Stomach (tissue), 9 donors: ENCODE results near the gene BBC3. TPM values are rescaled to one million over a fixed set of nuclear protein-coding genes. Genes with fewer than 3 reads are reported as not detected.

Experiments
- DNase-seq, 2 donors: peaks; one replicate each; pipeline versions ENCODE4 v3.0.0 to v3.0.0-alpha.2; 2013 to 2019
- H3K27ac ChIP-seq, 5 donors: fragments of 200-600 bp in 4 of 5; sonication (generic) in 4 of 5; one replicate each; pipeline ENCODE4 v1.5.1; 2013 to 2019; ENCODE audit warnings: mild to moderate bottlenecking in 1 of 5, moderate library complexity in 1 of 5
- H3K27me3 ChIP-seq, 3 donors: fragments of 200-600 bp; sonication (generic); one replicate each; pipeline ENCODE4 v1.5.1; 2017 to 2019; ENCODE audit warnings: mixed run types in 1 of 3
- H3K36me3 ChIP-seq, 4 donors: fragments of 200-600 bp; sonication (generic); 1 replicate in 3 of 4; 2 replicates in 1 of 4; pipeline ENCODE4 v1.5.1; 2016 to 2019
- H3K4me1 ChIP-seq, 4 donors: fragments of 200-600 bp; sonication (generic); one replicate each; pipeline ENCODE4 v1.5.1; 2016 to 2019
- H3K4me3 ChIP-seq, 4 donors: fragments of 200-600 bp; sonication (generic) in 3 of 4; one replicate each; pipeline ENCODE4 v1.5.1; 2016 to 2019; ENCODE audit warnings: mild to moderate bottlenecking in 1 of 4
- H3K9me3 ChIP-seq, 4 donors: fragments of 200-600 bp; sonication (generic); one replicate each; pipeline ENCODE4 v1.5.1; 2016 to 2019
- CTCF ChIP-seq, 7 experiments: fragments of 450-650 bp in 4 of 7; fragments of 200-600 bp in 3 of 7; sonication (generic) in 3 of 7; IDR thresholded peaks; one replicate each; pipeline ENCODE4 v1.5.1; 2016 to 2019; ENCODE audit warnings: antibody characterized with exemption in 7 of 7, control low read depth in 2 of 7, mild to moderate bottlenecking in 1 of 7
- EP300 ChIP-seq: sonication (generic); formaldehyde crosslinking; IDR thresholded peaks from one replicate; pipeline ENCODE4 v1.6.1; 2017; ENCODE audit warnings: antibody characterized with exemption
- POLR2A ChIP-seq, 4 donors: fragments of 450-650 bp; IDR thresholded peaks; one replicate each; pipeline ENCODE4 v1.6.1; 2016; ENCODE audit warnings: antibody characterized with exemption in 4 of 4, control low read depth in 2 of 4, mild to moderate bottlenecking in 1 of 4, moderate library complexity in 1 of 4
- POLR2AphosphoS5 ChIP-seq, 3 donors: sonication (generic); formaldehyde crosslinking; IDR thresholded peaks; one replicate each; pipeline ENCODE4 v1.6.1; 2016; ENCODE audit warnings: antibody characterized with exemption in 3 of 3
- WGBS, 5 donors: extraction: QIAGEN DNeasy Blood & Tissue Kit in 3 of 5; methylation state at CpG; one replicate each; pipeline versions ENCODE4 v1.1.5 to v1.1.7; 2013 to 2018; 5-methylcytosine and 5-hydroxymethylcytosine counted together
- intact Hi-C: fragments of 100-400 bp; cut with DNase I; formaldehyde crosslinking; loops from one replicate; pipeline ENCODE4 v1.15.1; 2023; ENCODE audit warnings: low total_unique reads
- polyA plus RNA-seq, 3 donors: library from polyadenylated mRNA; stranded (reverse); fragments of 200-250 nt; gene quantifications; one replicate each; pipeline ENCODE4 v1.2.3, GENCODE V29; 2013
- total RNA-seq, 5 donors: library from RNA; depleted of rRNA; stranded (reverse); fragments of >200 nt; gene quantifications; one replicate each; pipeline versions ENCODE4 v1.1.0 to v1.2.3, GENCODE V29; 2014 to 2016
- donor health status: healthy with polysubstance abuse.
- donor health status: Bipolar disorder and iron deficiency.
- donor health status: healthy.

Gene BBC3
- total and polyA plus RNA-seq, 8 donors = 2.9 to 69.2 (median 10.9) TPM

- intact Hi-C loops = no loop called here
- WGBS, 5 donors = 28 to 41% (median 29%) methylated on average over 27 to 42 of the region's 42 CpGs
- peak in 1 of 2 donors; percentile 38 for DNase-seq
- TF ChIP-seq EP300 (no peak), CTCF (IDR thresholded peaks at IDR 0.05) (peak in 1 of 7 experiments; percentile 10)
- H3K36me3 ChIP-seq = peaks cover 19 to 47% (median 44%) of the 10 kb centered on the region in 4 donors
- peak overlapping the region; percentile 55 to 77 (median 70) for H3K4me3 ChIP-seq
- H3K9me3 ChIP-seq = no peaks in the 10 kb centered on the region
- no peaks in the 10 kb centered on the region for H3K27me3 ChIP-seq
- peaks cover 29 to 46% (median 39%) of the 10 kb centered on the region in 4 donors for H3K4me1 ChIP-seq
- H3K27ac ChIP-seq = peak overlapping the region; percentile 98 to 100 (median 100)
Observed at GRCh38 chr19:47272448-47273312, 41.7 kb upstream of the BBC3 start.

GRCh38 chr19:47271949-47272348, 41.0 kb upstream of the BBC3 start:
- H3K9me3 ChIP-seq = no peaks in the 10 kb centered on the region
- TF ChIP-seq POLR2AphosphoS5 (IDR thresholded peaks at IDR 0.05) (no peak), CTCF (IDR thresholded peaks at IDR 0.05) (no peak), EP300 (no peak), POLR2A (IDR thresholded peaks at IDR 0.05) (no peak)
- DNase-seq = no peak
- no peaks in the 10 kb centered on the region for H3K27me3 ChIP-seq
- no peak overlapping the region for H3K4me3 ChIP-seq
- H3K27ac ChIP-seq = peak overlapping the region in 2 of 5 donors; percentile 98
- 69 to 85% (median 78%) methylated on average over 6 of the region's 6 CpGs for WGBS, 5 donors
- peaks cover 26 to 54% (median 51%) of the 10 kb centered on the region in 4 donors for H3K36me3 ChIP-seq
- H3K4me1 ChIP-seq = peaks cover 29 to 40% (median 37%) of the 10 kb centered on the region in 4 donors
- intact Hi-C loops = no loop called here

GRCh38 chr19:47270408-47270807, 39.4 kb upstream of the BBC3 start:
- peaks cover 35 to 67% (median 64%) of the 10 kb centered on the region in 4 donors for H3K36me3 ChIP-seq
- intact Hi-C loops = no loop called here
- H3K27ac ChIP-seq = no peak overlapping the region
- DNase-seq = no peak
- 88 to 95% (median 91%) methylated on average over 10 of the region's 10 CpGs for WGBS, 5 donors
- H3K4me1 ChIP-seq = peaks cover 17 to 25% (median 23%) of the 10 kb centered on the region in 4 donors
- H3K27me3 ChIP-seq = no peaks in the 10 kb centered on the region
- no peak overlapping the region for H3K4me3 ChIP-seq
- no peaks in the 10 kb centered on the region for H3K9me3 ChIP-seq
- TF ChIP-seq POLR2AphosphoS5 (IDR thresholded peaks at IDR 0.05) (no peak), EP300 (no peak), CTCF (IDR thresholded peaks at IDR 0.05) (no peak), POLR2A (IDR thresholded peaks at IDR 0.05) (no peak)

GRCh38 chr19:47269596-47269995, 38.6 kb upstream of the BBC3 start:
- TF ChIP-seq POLR2AphosphoS5 (IDR thresholded peaks at IDR 0.05) = no peak
- TF ChIP-seq CTCF (IDR thresholded peaks at IDR 0.05) = no peak
- no peak for TF ChIP-seq POLR2A (IDR thresholded peaks at IDR 0.05)
- TF ChIP-seq EP300 = no peak
- peaks cover 11 to 19% (median 17%) of the 10 kb centered on the region in 4 donors for H3K4me1 ChIP-seq

More at GRCh38 chr19:47269596-47269995, 38.6 kb upstream of the BBC3 start:
- no peak for DNase-seq
- WGBS, 5 donors = 84 to 90% (median 88%) methylated on average over 7 of the region's 7 CpGs
- intact Hi-C loops = no loop called here
- H3K9me3 ChIP-seq = no peaks in the 10 kb centered on the region
- H3K27ac ChIP-seq = no peak overlapping the region
- H3K36me3 ChIP-seq = peaks cover 43 to 75% (median 73%) of the 10 kb centered on the region in 4 donors
- no peaks in the 10 kb centered on the region for H3K27me3 ChIP-seq
- no peak overlapping the region for H3K4me3 ChIP-seq
